ENCODE results near the gene UBE2L3. TPM values are rescaled to one million over a fixed set of nuclear protein-coding genes. Genes with fewer than 3 reads are reported as not detected.
"Not testable (repeated sequence)": the region's sequence is repeated elsewhere in the genome, so short reads cannot be mapped to it uniquely, and the experiment has no call there.

UBE2L3 gene
- total and polyA plus RNA-seq, 8 donors, result 23.1 to 94.2 (median 50.7) TPM

DNA sequence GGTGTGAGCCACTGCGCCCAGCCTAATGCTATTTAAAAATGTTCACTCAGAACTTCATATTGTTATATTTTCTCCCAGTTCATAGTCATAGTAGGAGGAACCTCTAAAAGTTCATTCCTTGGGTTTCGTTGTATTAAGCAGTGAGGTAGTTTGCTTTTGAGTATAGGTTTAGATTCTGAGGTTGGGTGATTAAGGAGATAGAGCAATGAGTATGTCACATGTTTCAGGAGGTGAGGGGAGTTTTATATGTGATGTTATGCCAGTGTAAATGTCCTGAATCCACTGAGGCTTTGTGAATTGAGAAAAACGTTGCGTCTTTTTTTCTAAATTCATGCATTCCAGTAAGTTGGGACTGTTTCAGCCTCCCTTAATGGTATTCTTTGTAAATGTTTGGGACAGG, 4.2 kb downstream of the UBE2L3 start:
- H3K4me1 ChIP-seq, result peaks cover 60 to 85% (median 67%) of the 10 kb centered on the region in 4 donors
- TF ChIP-seq, protein P1, sequence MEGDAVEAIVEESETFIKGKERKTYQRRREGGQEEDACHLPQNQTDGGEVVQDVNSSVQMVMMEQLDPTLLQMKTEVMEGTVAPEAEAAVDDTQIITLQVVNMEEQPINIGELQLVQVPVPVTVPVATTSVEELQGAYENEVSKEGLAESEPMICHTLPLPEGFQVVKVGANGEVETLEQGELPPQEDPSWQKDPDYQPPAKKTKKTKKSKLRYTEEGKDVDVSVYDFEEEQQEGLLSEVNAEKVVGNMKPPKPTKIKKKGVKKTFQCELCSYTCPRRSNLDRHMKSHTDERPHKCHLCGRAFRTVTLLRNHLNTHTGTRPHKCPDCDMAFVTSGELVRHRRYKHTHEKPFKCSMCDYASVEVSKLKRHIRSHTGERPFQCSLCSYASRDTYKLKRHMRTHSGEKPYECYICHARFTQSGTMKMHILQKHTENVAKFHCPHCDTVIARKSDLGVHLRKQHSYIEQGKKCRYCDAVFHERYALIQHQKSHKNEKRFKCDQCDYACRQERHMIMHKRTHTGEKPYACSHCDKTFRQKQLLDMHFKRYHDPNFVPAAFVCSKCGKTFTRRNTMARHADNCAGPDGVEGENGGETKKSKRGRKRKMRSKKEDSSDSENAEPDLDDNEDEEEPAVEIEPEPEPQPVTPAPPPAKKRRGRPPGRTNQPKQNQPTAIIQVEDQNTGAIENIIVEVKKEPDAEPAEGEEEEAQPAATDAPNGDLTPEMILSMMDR (IDR thresholded peaks at IDR 0.05), result no peak
- no peak for TF ChIP-seq POLR2AphosphoS5 (IDR thresholded peaks at IDR 0.05)
- TF ChIP-seq POLR2A (IDR thresholded peaks at IDR 0.05), result no peak
- no peak for TF ChIP-seq EP300 (IDR thresholded peaks at IDR 0.05)
- no peak overlapping the region for H3K4me3 ChIP-seq
- intact Hi-C loops (cut with DNase I; ENCODE audit: low total_unique reads), result no loop called here
- no peaks in the 10 kb centered on the region for H3K27me3 ChIP-seq
- peak overlapping the region in 1 of 5 donors; percentile 23 for H3K27ac ChIP-seq
- no peaks in the 10 kb centered on the region for H3K36me3 ChIP-seq
- DNase-seq, result no peak
- no peaks in the 10 kb centered on the region for H3K9me3 ChIP-seq
- 81 to 88% (median 85%) methylated on average over 4 of the region's 4 CpGs for WGBS, 5 donors

DNA sequence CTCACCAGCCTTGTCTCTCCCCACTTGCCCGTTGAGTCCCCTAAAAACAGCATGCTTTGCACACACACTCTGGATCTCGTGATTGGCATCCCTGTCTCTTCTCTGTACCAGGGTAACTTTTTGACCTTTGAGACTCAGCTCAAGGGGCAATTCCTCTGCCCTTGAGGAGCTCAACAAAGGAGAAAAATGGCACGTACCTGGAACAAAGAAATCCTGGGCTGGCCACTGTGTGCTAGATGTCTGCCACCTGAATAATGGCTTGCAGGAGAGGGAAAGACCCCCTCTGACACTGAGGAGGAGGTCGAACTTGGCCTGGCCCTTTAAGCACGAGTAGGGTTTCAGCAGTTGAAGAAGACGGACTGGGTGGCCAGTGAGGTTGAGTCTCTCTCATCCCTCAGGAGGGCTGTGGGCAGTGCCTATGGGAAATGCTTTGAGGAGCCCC, 5.8 kb downstream of the UBE2L3 start:
- H3K27me3 ChIP-seq, result no peaks in the 10 kb centered on the region
- no peaks in the 10 kb centered on the region for H3K9me3 ChIP-seq
- peaks cover 71 to 96% (median 81%) of the 10 kb centered on the region in 4 donors for H3K4me1 ChIP-seq
- no peak overlapping the region for H3K27ac ChIP-seq
- no peaks in the 10 kb centered on the region for H3K36me3 ChIP-seq
- no peak for DNase-seq
- WGBS, 5 donors, result 53 to 63% (median 54%) methylated on average over 6 of the region's 6 CpGs
- TF ChIP-seq EP300 (IDR thresholded peaks at IDR 0.05) (no peak), POLR2AphosphoS5 (IDR thresholded peaks at IDR 0.05) (no peak), POLR2A (IDR thresholded peaks at IDR 0.05) (no peak)
- TF ChIP-seq, protein P1 (IDR thresholded peaks at IDR 0.05), result no peak
- intact Hi-C loops (cut with DNase I; ENCODE audit: low total_unique reads), result no loop called here
- no peak overlapping the region for H3K4me3 ChIP-seq

DNA sequence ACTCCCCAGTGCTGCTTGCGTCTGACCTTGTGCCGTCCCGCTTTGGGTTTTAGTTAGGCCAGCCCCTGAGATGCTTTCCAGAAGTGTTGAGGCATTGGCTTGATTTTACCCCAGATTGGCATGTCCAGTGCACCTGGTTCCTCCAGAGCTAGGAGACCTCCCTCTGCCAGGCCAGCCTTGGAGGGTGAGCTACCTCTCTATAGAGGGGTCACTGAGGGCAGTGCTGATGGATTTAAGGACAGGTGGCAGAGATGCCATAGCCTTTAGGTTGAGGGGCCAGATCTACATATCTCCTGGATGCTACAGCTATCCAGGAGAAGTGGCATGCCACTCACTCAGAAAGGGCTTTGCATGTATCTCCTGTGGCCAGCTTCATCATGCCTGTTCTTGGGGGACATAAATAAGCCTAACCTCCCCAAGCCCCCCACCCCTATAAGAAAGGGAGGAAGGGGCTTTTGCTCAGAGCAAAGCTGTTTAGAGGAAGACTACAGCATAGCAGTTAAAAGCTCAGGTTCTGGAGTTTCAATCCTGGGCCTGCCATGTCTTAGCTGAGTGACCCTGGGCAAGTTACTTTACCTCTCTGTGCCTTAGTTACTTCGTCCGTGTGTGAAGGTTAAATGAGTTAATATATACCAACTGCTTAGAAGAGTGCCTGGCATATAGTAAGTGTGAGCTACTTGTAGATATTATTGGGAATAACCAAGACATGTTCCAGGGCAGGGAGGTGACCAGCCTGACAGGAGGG, 6.4 kb downstream of the UBE2L3 start:
- Histone ChIP-seq H3K27me3 (no peaks in the 10 kb centered on the region), H3K36me3 (no peaks in the 10 kb centered on the region), H3K9me3 (no peaks in the 10 kb centered on the region), H3K27ac (no peak overlapping the region), H3K4me3 (no peak overlapping the region), H3K4me1 (peaks cover 71 to 96% (median 81%) of the 10 kb centered on the region in 4 donors)
- DNase-seq, result no peak
- 59 to 79% (median 71%) methylated on average over 5 of the region's 5 CpGs for WGBS, 5 donors
- intact Hi-C loops (cut with DNase I; ENCODE audit: low total_unique reads), result no loop called here
- TF ChIP-seq EP300 (IDR thresholded peaks at IDR 0.05) (no peak), POLR2AphosphoS5 (IDR thresholded peaks at IDR 0.05) (no peak), POLR2A (IDR thresholded peaks at IDR 0.05) (no peak)
- TF ChIP-seq, protein P1 (IDR thresholded peaks at IDR 0.05), result no peak

DNA sequence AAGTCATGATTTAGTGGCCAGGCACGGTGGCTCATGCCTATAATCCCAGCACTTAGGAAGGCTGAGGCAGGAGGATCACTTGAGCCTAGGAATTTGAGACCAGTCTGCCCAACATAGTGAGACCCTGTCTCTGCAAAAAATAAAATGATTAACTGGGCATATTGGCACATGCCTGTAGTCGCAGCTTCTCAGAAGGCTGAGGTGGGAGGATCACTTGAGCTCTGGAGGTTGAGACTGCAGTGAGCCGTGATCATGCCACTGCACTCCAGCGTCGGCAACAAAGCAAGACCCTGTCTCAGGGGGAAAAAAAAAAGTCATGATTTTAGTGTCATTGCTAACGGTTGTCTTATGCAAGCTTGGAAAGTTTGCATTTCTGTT, 11.9 kb downstream of the UBE2L3 start:
- H3K27me3 ChIP-seq, result no peaks in the 10 kb centered on the region
- no peaks in the 10 kb centered on the region for H3K9me3 ChIP-seq
- peak overlapping the region in 1 of 4 donors; percentile 16 for H3K4me3 ChIP-seq
- 55 to 64% (median 60%) methylated on average over 6 of the region's 6 CpGs for WGBS, 5 donors
- TF ChIP-seq, protein P1 (IDR thresholded peaks at IDR 0.05), result no peak
- TF ChIP-seq EP300 (IDR thresholded peaks at IDR 0.05) (no peak), POLR2A (IDR thresholded peaks at IDR 0.05) (no peak), POLR2AphosphoS5 (IDR thresholded peaks at IDR 0.05) (no peak)
- intact Hi-C loops (cut with DNase I; ENCODE audit: low total_unique reads), result no loop called here
- no peaks in the 10 kb centered on the region for H3K36me3 ChIP-seq
- no peak overlapping the region for H3K27ac ChIP-seq
- no peak for DNase-seq
- H3K4me1 ChIP-seq, result peaks cover 52 to 92% (median 67%) of the 10 kb centered on the region in 4 donors

DNA sequence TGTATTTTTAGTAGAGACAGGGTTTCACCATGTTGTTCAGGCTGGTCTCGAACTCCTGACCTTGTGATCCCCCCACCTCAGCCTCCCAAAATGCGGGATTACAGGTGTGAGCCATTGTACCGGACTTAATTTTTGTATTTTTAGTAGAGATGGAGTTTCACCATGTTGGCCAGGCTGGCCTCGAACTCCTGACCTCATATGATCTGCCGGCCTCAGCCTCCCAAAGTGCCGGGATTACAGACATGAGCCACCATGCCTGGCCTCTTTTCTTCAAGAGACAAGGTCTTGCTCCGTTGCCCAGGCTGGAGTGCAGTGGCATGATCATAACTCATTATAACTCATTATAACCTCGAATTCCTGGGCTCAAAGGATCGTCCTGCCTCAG, 13.1 kb downstream of the UBE2L3 start:
- DNase-seq; H3K4me3 ChIP-seq; H3K9me3 ChIP-seq; H3K27ac ChIP-seq; intact Hi-C loops (cut with DNase I; ENCODE audit: low total_unique reads); H3K27me3 ChIP-seq; H3K36me3 ChIP-seq: not testable (repeated sequence)
- 90 to 97% (median 94%) methylated on average over 9 of the region's 9 CpGs for WGBS, 5 donors
- peaks cover 52 to 92% (median 66%) of the 10 kb centered on the region in 4 donors for H3K4me1 ChIP-seq

DNA sequence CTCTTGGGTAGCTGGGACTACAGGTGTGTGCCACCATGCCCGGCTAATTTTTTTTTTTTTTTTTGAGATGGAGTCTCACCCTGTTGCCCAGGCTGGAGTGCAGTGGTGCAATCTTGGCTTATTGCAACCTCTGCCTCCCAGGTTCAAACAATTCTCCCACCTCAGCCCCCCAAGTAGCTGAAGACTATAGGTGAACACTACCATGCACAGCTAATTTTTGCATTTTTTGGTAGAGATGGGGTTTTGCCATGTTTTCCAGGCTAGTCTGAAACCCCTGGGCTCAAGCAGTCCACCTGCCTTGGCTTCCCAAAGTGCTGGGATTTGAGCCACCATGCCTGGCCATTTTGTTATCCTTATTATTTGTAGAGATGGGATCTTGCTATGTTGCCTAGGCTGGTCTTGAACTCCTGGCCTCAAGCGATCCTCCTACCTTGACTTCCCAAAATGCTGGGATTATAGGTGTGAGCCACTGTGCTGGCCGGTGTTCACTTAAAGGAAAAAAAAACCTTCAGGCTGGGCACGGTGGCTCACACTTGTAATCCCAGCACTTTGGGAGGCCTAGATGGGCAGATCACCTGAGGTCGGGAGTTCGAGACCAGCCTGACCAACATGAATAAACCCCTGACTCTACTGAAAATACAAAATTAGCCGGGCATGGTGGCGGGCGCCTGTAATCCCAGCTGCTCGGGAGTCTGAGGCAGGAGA, 13.6 kb downstream of the UBE2L3 start:
- H3K36me3 ChIP-seq; H3K9me3 ChIP-seq; H3K27me3 ChIP-seq; H3K27ac ChIP-seq; DNase-seq; H3K4me3 ChIP-seq; intact Hi-C loops (cut with DNase I; ENCODE audit: low total_unique reads): not testable (repeated sequence)
- peaks cover 52 to 92% (median 68%) of the 10 kb centered on the region in 4 donors for H3K4me1 ChIP-seq
- WGBS, 5 donors, result 90 to 96% (median 93%) methylated on average over 10 of the region's 10 CpGs

Data from stomach (tissue), 9 donors.